Measurements from ENCODE around the gene RING1.
A peak's percentile ranks its signal among the peaks of the same experiment; 100 is the strongest.

The RING1 gene

GRCh38 chr6:33192671-33193602, 15.4 kb upstream of the RING1 start:
- DNase-seq (ENCODE audit: low spot score): peak; percentile 63

GRCh38 chr6:33193619-33194018, 14.7 kb upstream of the RING1 start:
- DNase-seq (ENCODE audit: low spot score): no peak

- no peak for DNase-seq (ENCODE audit: low spot score)
These were observed 13.8 kb upstream of the RING1 start for GRCh38 chr6:33194431-33194979.

- DNase-seq (ENCODE audit: low spot score): no peak
These were observed 12.8 kb upstream of the RING1 start for GRCh38 chr6:33195304-33196165.

DNA sequence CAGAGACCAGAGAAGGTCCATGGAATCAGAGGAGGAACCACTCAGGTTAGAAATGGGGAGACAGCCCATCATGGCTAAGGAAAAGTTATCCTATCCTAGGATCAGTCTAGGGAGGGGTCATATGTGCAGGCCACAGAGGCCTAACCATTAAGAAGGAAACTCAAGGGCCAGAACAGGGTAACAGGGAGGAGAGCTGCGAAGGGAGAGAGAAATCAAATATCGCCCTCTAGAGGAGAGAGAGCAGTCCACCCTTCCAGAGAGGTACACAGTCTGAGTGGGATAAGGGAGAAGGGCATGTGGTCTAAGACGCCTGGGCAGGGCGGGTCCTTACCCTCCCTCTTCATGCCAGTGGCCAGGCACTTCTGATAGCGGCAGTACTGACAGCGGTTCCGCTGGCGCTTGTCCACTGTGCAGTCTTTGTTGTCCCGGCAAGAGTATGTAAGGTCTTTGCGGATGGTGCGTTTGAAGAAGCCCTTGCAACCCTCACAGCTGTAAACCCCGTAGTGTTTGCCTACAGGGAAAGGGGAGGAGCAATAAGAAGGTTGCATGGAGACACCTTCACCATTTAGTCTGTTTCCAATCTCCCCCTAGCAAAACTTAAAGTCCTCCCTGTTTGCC, 10.8 kb upstream of the RING1 start:
- DNase-seq (ENCODE audit: low spot score): peak; percentile 87

DNA sequence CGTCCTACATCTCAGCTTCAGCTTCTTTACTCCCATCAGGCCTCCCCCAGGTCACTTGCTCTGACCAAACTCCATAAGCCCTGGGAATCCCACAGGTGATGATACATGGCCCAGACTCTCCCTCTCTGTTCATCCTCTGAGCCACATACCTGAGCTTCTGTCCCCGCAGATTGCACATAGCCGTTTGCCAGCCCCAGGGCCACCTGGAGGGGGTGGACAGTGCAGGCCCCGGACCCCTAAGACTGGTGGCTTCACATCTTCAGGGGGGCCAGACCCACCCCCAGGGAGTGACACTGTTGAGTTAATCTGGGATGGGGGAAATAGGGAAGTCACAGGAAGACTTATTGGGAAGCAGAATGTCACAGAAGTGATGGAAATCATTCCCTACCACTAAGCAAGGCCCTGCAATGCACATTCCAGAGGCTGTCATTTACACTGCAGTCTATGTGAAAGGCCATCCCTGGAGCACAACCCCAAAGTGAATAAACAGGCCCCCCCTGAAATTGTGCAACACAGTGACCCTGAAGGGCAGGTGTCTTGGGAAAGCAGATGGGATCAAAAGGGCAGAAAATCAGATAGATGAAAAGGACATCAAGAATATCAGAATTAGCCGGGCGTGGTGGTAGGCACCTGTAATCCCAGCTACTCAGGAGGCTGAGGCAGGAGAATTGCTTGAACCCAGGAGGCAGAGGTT, 10.0 kb upstream of the RING1 start:
- DNase-seq (ENCODE audit: low spot score): no peak

- no peak for DNase-seq (ENCODE audit: low spot score)
These were observed 9.4 kb upstream of the RING1 start for GRCh38 chr6:33198853-33199436.

- DNase-seq (ENCODE audit: low spot score): peak; percentile 71
These were observed 8.5 kb upstream of the RING1 start for GRCh38 chr6:33199687-33200218.

DNA sequence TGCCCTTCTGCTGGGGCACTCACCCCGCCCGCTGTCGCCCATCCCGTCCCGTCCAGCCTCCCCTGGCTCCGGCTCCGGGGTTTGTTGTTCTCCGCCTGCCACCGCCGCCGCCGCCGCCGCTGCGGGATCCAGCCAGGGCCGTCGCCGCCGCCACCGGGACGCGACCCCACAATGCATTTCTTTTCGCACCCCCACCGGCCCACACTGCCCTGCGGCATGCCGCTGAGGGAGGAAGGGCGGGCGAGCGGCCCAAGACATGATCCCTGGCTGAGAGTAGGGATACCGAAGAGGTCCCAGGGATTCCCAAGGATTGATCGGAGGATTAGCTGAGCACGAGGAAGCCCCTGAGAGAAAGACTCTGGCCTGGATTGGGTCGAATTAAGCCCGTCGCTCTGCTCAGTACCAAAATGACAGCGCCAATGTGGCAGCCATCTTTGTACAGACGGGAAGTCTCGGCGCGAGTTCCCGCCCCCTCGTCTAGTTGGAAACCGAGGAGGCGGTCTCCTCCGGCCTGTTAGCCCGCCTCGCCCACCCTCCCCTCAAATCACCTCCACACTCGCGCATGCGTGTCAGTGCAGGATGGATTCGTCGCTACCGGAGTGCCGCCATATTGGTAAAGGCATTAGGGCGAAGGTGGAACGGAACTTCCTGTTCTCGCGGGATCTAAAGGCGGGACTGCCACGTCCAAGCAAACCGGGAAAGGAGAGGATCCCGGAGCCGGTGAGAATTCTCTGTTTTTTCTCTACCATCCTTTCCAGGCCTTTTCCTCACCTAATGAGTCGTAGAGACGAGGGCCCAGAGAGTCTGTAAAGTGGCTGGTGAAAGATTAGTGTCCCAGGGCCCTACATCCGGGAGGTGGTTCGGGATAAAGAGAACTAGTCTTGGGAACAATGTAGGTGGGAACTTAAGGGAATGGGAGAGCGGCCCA, 7.8 kb upstream of the RING1 start, which contains the start of the genes RXRB and SLC39A7:
TSS of gene RXRB (minus strand) at position 447 of the 928 bp plus-strand sequence. CDS start at position 258, 189 bp downstream.
TSS of gene SLC39A7 (plus strand) at position 649 of the 928 bp plus-strand sequence. CDS start 379 bp downstream, outside the sequence.
- peak; percentile 100 for DNase-seq (ENCODE audit: low spot score)

- no peak for DNase-seq (ENCODE audit: low spot score)
These were observed 7.2 kb upstream of the RING1 start for GRCh38 chr6:33201147-33201545.

DNA sequence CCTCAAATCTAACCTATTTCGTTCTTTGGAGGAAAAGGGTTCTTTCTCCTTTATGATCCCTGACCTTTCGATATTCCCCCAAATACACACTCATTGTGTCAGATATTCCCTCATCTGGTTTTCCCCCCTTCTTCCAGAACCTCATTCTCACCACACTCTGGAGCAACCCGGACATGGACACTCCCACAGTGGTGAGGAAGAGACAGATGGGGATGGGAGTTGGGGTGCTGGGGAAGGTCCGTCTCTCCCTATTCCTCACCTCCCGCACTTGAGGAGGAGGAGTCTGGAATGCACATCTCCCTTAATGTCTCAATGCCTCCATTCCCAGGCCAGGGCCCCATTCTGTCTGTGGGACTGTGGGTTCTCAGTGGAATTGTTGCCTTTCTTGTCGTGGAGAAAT, 6.4 kb upstream of the RING1 start:
- DNase-seq (ENCODE audit: low spot score): no peak

DNA sequence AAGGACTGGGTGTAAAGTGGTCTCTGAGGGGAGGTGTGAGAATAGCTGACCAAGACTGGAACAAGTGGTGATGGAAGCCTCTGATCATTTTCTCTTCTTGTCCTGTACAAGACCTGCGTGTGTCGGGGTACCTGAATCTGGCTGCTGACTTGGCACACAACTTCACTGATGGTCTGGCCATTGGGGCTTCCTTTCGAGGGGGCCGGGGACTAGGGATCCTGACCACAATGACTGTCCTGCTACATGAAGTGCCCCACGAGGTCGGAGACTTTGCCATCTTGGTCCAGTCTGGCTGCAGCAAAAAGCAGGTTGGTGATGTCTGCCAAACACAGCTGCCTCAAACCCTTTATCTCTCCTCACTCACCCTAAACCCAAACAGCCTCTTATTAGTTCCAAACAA, 5.5 kb upstream of the RING1 start:
- no peak for DNase-seq (ENCODE audit: low spot score)

DNA sequence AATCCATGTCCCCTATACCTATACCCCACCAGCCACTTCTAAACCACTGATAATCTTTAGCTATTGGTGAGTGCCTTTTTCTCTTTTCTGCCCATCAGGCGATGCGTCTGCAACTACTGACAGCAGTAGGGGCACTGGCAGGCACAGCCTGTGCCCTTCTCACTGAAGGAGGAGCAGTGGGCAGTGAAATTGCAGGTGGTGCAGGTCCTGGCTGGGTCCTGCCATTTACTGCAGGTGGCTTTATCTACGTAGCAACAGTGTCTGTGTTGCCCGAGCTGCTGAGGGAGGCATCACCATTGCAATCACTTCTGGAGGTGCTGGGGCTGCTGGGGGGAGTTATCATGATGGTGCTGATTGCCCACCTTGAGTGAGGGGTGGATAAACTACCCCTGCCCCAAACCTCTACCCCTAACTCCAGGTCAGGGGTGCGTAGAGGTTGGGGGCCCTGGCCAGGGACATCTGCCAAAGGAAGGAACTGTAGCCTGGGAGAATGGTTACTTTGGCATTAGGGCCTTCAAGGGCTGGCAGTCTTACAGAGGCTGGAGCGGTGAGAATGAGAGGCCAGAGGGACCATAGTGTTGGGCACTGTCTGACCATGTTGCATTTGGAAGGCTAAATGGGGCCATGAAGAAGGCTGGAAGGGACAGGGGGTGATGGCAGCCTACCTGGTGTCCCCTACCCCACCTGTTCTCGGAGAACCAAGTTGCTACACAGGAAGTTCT, 4.7 kb upstream of the RING1 start:
- DNase-seq (ENCODE audit: low spot score): no peak

- no peak for DNase-seq (ENCODE audit: low spot score)
These were observed 4.2 kb upstream of the RING1 start for GRCh38 chr6:33204165-33204414.

DNA sequence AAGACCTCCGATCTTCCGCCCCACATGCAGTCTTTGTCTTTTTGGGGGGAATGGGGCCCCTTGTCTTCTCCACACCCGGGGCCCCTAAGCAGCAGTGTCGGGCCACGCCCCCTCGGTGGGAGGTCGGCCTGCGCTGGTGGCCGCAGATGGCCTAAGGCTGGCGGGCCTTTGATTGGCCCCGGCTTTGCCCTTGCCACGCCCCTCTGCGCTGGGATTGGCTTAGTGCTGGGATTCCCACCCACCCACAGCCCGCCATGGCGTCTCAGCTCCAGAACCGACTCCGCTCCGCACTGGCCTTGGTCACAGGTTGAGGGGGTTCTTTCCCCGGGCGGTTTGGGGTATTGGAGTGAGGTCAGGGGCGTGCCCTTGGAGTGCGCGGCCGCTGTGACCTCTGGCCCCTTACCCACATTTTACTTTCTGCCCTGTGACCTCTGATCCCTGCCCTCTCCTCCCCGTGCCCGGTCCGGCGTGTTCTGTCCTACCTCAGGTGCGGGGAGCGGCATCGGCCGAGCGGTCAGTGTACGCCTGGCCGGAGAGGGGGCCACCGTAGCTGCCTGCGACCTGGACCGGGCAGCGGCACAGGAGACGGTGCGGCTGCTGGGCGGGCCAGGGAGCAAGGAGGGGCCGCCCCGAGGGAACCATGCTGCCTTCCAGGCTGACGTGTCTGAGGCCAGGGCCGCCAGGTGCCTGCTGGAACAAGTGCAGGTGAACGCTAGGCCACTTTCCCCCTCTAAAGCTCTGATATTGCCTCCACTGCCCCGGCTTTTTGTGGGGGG, 3.7 kb upstream of the RING1 start, which contains the start of gene HSD17B8:
TSS of gene HSD17B8 (plus strand) at position 241 of the 776 bp plus-strand sequence. CDS start at position 255, 14 bp downstream.
- peak; percentile 98 for DNase-seq (ENCODE audit: low spot score)

GRCh38 chr6:33205191-33206026, 2.9 kb upstream of the RING1 start:
- no peak for DNase-seq (ENCODE audit: low spot score)
